Vagina (tissue), 2 donors: ENCODE measurements around the gene ONECUT3. TPM values are rescaled to one million over a fixed set of nuclear protein-coding genes. Genes with fewer than 3 reads are reported as not detected.
"Not testable (repeated sequence)": the region's sequence is repeated elsewhere in the genome, so short reads cannot be mapped to it uniquely, and the experiment has no call there.

Experiments used
- DNase-seq, 2 donors: peaks; one replicate each; pipeline ENCODE4 v3.0.0-alpha.2; 2017; ENCODE audit errors: extremely low spot score in 2 of 2
- H3K27ac ChIP-seq: fragments of 200-600 bp; sonication (generic); one replicate; pipeline ENCODE4 v1.5.1; 2019
- H3K27me3 ChIP-seq: fragments of 200-600 bp; sonication (generic); one replicate; pipeline ENCODE4 v1.5.1; 2019
- H3K36me3 ChIP-seq, 2 donors: fragments of 200-600 bp; sonication (generic); one replicate each; pipeline ENCODE4 v1.5.1; 2017 to 2019
- H3K4me1 ChIP-seq: fragments of 200-600 bp; sonication (generic); one replicate; pipeline ENCODE4 v1.5.1; 2019
- H3K4me3 ChIP-seq, 2 donors: fragments of 200-600 bp; sonication (generic); 1 replicate in 1 of 2; 2 replicates in 1 of 2; pipeline ENCODE4 v1.5.1; 2016 to 2019
- H3K9me3 ChIP-seq: fragments of 200-600 bp; sonication (generic); one replicate; pipeline ENCODE4 v1.5.1; 2019
- POLR2A ChIP-seq, 2 donors: fragments of 450-650 bp; IDR thresholded peaks; one replicate each; pipeline ENCODE4 v1.6.1; 2017; ENCODE audit warnings: antibody characterized with exemption in 2 of 2, mild to moderate bottlenecking in 2 of 2, moderate library complexity in 2 of 2
- POLR2AphosphoS5 ChIP-seq, 2 donors: sonication (generic); formaldehyde crosslinking; IDR thresholded peaks; one replicate each; pipeline ENCODE4 v1.9.0; 2017; ENCODE audit warnings: antibody characterized with exemption in 2 of 2, mild to moderate bottlenecking in 2 of 2, low read depth in 1 of 2; ENCODE audit not compliant: insufficient read depth in 1 of 2
- intact Hi-C: fragments of 100-400 bp; cut with DNase I; formaldehyde crosslinking; loops from one replicate; pipeline ENCODE4 v1.15.1; 2023
- total RNA-seq: library from RNA; depleted of rRNA; stranded (reverse); fragments of >200 nt; gene quantifications from one replicate; pipeline ENCODE4 v1.2.3, GENCODE V29; 2016
- TF ChIP-seq, protein P1 (sequence below), 3 experiments: fragments of 450-650 bp in 2 of 3; fragments of 200-600 bp in 1 of 3; sonication (generic) in 1 of 3; IDR thresholded peaks; one replicate each; pipeline ENCODE4 v1.5.1; 2017 to 2019; ENCODE audit warnings: antibody characterized with exemption in 3 of 3, mild to moderate bottlenecking in 2 of 3, moderate library complexity in 2 of 3

Gene ONECUT3
- not detected for total RNA-seq

DNA sequence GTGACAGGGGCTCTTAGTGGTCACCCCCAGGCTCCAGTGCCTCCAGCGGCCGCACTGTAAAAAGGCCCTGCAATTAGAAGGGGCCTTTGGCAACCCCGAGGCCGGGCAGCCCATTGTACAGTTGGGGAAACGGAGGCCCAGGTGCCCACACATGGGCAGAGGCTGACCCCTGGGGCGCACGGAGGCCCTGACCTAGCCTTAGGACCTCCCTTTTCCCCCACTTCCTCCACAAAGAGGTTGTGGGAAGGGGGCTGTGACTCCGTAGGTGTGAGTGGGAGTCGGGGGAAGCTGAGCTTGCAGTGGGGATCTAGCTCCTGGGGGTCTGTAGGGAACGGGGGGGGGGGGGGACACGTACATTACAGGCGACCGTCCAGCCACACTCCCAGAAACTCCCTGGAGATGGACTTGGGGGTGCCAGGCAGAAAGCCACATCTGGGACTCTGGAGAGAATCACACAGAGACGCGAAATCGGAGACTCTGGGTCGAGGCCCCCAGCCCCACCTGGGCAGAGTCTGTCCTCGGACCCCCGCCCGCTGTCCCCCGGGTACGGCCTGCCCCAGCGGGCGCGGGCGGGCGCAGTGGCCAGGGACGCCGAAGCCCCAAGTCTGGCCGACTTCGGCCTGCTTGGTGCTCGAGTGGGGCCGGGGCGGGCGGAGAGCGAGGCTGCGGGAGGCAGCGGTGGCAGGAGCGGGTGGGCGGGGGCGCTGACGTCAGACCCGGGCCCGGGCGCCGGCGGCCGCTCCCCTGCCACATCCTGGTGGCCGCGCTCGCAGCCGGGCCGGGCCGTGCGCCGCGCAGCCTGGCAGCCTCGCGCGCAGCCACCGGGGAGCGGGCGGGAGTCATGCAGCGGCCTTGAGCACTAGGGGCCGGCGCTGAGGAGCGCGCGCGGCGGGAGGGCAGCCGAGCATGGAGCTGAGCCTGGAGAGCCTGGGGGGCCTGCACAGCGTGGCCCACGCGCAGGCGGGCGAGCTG, at the start of gene ONECUT3:
Gene ONECUT3 (plus strand): TSS at position 750 of the 972 bp plus-strand sequence. CDS start 157 bp downstream, at position 907.
- Histone ChIP-seq H3K27me3 (peaks cover 45% of the 10 kb centered on the region), H3K9me3 (no peaks in the 10 kb centered on the region), H3K4me1 (peaks cover 44% of the 10 kb centered on the region), H3K36me3 (no peaks in the 10 kb centered on the region), H3K27ac (no peak within 1 kb of the TSS), H3K4me3 (no peak within 1 kb of the TSS)
- TF ChIP-seq POLR2AphosphoS5 (IDR thresholded peaks at IDR 0.05; ENCODE audit: insufficient read depth in 1 of 2, low read depth in 1 of 2): no peak
- TF ChIP-seq POLR2A (IDR thresholded peaks at IDR 0.05): no peak
- TF ChIP-seq, protein P1, sequence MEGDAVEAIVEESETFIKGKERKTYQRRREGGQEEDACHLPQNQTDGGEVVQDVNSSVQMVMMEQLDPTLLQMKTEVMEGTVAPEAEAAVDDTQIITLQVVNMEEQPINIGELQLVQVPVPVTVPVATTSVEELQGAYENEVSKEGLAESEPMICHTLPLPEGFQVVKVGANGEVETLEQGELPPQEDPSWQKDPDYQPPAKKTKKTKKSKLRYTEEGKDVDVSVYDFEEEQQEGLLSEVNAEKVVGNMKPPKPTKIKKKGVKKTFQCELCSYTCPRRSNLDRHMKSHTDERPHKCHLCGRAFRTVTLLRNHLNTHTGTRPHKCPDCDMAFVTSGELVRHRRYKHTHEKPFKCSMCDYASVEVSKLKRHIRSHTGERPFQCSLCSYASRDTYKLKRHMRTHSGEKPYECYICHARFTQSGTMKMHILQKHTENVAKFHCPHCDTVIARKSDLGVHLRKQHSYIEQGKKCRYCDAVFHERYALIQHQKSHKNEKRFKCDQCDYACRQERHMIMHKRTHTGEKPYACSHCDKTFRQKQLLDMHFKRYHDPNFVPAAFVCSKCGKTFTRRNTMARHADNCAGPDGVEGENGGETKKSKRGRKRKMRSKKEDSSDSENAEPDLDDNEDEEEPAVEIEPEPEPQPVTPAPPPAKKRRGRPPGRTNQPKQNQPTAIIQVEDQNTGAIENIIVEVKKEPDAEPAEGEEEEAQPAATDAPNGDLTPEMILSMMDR (IDR thresholded peaks at IDR 0.05): no peak
- intact Hi-C loops: no loop called here
- no peak for DNase-seq

DNA sequence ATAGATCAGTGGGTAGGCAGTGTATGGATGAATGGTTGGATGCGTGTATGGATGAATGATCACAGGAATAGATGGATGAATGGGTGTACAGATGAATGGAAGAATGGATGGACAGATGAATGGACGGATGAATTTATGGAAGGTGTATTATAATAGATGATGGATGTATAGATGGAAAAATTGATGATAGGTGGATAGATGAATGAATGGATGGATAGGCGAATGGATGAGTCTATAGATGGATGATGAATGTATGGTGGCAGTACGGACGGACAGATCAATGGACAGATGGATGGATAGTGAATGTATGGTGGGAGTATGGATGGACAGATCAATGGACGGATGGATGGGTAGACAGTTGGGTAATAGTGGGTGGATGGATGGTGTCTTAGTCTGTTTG, 49.0 kb upstream of the ONECUT3 start:
- Histone ChIP-seq H3K27me3 (peaks cover 8% of the 10 kb centered on the region), H3K36me3 (no peaks in the 10 kb centered on the region), H3K27ac (no peak overlapping the region), H3K9me3 (no peaks in the 10 kb centered on the region), H3K4me1 (no peaks in the 10 kb centered on the region), H3K4me3 (no peak overlapping the region)
- TF ChIP-seq POLR2A (IDR thresholded peaks at IDR 0.05) (no peak), POLR2AphosphoS5 (IDR thresholded peaks at IDR 0.05; ENCODE audit: insufficient read depth in 1 of 2, low read depth in 1 of 2) (no peak)
- TF ChIP-seq, protein P1 (IDR thresholded peaks at IDR 0.05): no peak
- intact Hi-C loops: no loop called here
- DNase-seq: no peak

DNA sequence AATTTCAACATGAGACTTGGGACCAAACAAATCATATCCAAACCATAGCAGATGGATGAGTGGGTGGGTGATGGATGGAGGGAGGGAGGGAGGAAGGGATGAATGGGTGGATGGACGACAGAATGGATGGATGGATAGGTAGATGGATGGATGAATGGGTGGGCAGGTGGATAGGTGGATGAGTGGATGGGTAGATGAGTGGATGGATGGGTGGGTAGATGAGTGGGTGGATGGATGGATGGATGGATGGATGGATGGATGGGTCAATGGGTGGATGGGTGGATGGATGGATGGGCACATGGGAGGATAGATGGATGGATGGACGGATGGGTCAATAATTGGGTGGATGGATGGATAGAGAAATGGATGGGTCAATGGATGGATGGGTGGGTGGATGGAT, 47.9 kb upstream of the ONECUT3 start:
- Histone ChIP-seq H3K4me1 (no peaks in the 10 kb centered on the region), H3K36me3 (no peaks in the 10 kb centered on the region), H3K9me3 (no peaks in the 10 kb centered on the region), H3K27me3 (peaks cover 2% of the 10 kb centered on the region), H3K4me3 (no peak overlapping the region), H3K27ac (no peak overlapping the region)
- TF ChIP-seq POLR2A (IDR thresholded peaks at IDR 0.05) (no peak), POLR2AphosphoS5 (IDR thresholded peaks at IDR 0.05; ENCODE audit: insufficient read depth in 1 of 2, low read depth in 1 of 2) (no peak)
- TF ChIP-seq, protein P1 (IDR thresholded peaks at IDR 0.05): no peak
- intact Hi-C loops: no loop called here
- no peak for DNase-seq

DNA sequence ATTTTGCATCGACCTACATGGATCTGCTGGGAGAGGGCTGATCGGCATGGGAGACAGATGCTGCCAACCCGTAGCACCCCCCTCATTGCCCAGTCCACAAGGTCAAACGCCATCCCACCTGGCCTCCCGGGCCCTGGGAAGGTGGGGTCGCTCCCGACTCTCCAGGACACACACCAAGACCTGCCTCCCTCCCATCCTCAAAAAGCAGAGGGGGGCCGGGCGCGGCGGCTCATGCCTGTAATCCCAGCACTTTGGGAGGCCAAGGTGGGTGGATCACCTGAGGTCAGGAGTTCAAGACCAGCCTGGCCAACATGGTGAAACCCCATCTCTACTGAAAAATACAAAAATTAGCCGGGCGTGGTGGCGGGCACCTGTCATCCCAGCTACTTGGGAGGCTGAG, 46.7 kb upstream of the ONECUT3 start:
- DNase-seq, intact Hi-C loops, H3K9me3 ChIP-seq, H3K36me3 ChIP-seq, H3K4me1 ChIP-seq, H3K27me3 ChIP-seq, H3K27ac ChIP-seq, H3K4me3 ChIP-seq: not testable (repeated sequence)

DNA sequence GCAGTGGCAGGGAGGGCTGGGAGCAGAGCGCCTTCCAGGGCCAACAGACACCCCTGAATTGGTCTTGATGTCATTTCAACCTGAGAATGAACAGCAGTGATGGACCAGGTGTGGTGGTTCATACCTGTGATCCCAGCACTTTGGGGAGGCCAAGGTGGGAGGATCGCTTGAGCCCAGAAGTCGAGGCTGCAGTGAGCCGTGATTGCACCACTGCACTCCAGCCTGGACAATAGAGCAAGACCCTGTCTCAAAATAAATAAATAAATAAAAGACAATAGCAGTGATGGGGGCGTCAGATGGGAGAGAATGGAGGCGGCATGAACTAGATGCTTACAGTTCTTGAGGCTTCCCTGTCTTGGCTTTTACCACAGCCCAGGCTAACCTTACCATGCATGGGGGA, 46.1 kb upstream of the ONECUT3 start:
- no peak for DNase-seq
- Histone ChIP-seq H3K9me3 (no peaks in the 10 kb centered on the region), H3K36me3 (no peaks in the 10 kb centered on the region), H3K4me3 (no peak overlapping the region), H3K4me1 (no peaks in the 10 kb centered on the region), H3K27me3 (no peaks in the 10 kb centered on the region), H3K27ac (no peak overlapping the region)
- intact Hi-C loops: no loop called here
- TF ChIP-seq POLR2AphosphoS5 (IDR thresholded peaks at IDR 0.05; ENCODE audit: insufficient read depth in 1 of 2, low read depth in 1 of 2) (no peak), POLR2A (IDR thresholded peaks at IDR 0.05) (no peak)
- TF ChIP-seq, protein P1 (IDR thresholded peaks at IDR 0.05): no peak
